Body of pancreas (tissue), 4 donors: Measurements from ENCODE around the gene SHISA7.

Experiments used
- POLR2A ChIP-seq, 3 donors: fragments of 450-650 bp; IDR thresholded peaks; one replicate each; pipeline ENCODE4 v1.6.1; 2016; ENCODE audit warnings: antibody characterized with exemption in 3 of 3, mild to moderate bottlenecking in 2 of 3
- TF ChIP-seq, protein P1 (sequence below), 7 experiments: fragments of 450-650 bp in 4 of 7; fragments of 200-600 bp in 3 of 7; sonication (generic) in 3 of 7; IDR thresholded peaks; one replicate each; pipeline ENCODE4 v1.5.1; 2016 to 2019; ENCODE audit warnings: antibody characterized with exemption in 7 of 7

DNA sequence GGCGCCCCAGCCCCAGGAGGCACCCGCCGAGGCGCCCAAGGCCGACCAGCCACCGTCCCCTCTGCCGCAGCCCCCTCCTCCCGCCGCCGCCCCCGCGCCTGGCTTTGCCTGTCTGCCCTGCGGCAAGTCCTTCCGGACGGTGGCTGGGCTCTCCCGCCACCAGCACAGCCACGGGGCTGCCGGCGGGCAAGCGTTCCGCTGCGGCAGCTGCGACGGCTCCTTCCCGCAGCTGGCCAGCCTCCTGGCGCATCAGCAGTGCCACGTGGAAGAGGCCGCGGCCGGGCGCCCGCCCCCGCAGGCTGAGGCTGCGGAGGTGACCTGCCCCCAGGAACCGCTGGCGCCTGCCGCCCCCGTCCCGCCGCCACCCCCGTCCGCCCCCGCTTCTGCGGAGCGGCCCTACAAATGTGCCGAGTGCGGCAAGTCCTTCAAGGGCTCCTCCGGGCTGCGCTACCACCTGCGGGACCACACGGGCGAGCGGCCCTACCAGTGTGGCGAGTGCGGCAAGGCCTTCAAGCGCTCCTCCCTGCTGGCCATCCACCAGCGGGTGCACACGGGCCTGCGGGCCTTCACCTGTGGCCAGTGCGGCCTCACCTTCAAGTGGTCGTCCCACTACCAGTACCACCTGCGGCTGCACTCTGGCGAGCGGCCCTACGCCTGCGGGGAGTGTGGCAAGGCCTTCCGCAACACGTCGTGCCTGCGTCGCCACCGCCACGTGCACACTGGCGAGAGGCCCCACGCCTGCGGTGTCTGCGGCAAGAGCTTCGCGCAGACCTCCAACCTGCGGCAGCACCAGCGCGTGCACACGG, 39.3 kb upstream of the SHISA7 start:
- TF ChIP-seq, protein P1, sequence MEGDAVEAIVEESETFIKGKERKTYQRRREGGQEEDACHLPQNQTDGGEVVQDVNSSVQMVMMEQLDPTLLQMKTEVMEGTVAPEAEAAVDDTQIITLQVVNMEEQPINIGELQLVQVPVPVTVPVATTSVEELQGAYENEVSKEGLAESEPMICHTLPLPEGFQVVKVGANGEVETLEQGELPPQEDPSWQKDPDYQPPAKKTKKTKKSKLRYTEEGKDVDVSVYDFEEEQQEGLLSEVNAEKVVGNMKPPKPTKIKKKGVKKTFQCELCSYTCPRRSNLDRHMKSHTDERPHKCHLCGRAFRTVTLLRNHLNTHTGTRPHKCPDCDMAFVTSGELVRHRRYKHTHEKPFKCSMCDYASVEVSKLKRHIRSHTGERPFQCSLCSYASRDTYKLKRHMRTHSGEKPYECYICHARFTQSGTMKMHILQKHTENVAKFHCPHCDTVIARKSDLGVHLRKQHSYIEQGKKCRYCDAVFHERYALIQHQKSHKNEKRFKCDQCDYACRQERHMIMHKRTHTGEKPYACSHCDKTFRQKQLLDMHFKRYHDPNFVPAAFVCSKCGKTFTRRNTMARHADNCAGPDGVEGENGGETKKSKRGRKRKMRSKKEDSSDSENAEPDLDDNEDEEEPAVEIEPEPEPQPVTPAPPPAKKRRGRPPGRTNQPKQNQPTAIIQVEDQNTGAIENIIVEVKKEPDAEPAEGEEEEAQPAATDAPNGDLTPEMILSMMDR (IDR thresholded peaks at IDR 0.05), result no peak
- TF ChIP-seq POLR2A (IDR thresholded peaks at IDR 0.05), result no peak
